H1 (cell line): Measurements from ENCODE around the gene ZNF490.

ENCODE experiments used
- CHD2 ChIP-seq: IDR thresholded peaks from 2 replicates; pipeline ENCODE4 v1.6.1; 2012; ENCODE audit warnings: low read length, improper control_type of control experiment
- CREB1 ChIP-seq: IDR thresholded peaks from 2 replicates; pipeline ENCODE4 v1.6.1; 2012; ENCODE audit warnings: inconsistent platforms
- HDAC2 ChIP-seq, 2 experiments: fragments of 300-600 bp in 1 of 2; sonication (generic) in 1 of 2; IDR thresholded peaks; 2 replicates each; pipeline ENCODE4 v1.6.1; 2011 to 2012; ENCODE audit warnings: low read depth in 2 of 2, low read length in 2 of 2, mild to moderate bottlenecking in 2 of 2, moderate library complexity in 2 of 2, borderline replicate concordance in 1 of 2, inconsistent platforms in 1 of 2
- JUN ChIP-seq: IDR thresholded peaks from 2 replicates; pipeline ENCODE4 v1.6.1; 2011; ENCODE audit warnings: low read depth, mild to moderate bottlenecking, improper control_type of control experiment, low read length
- JUND ChIP-seq: IDR thresholded peaks from 2 replicates; pipeline ENCODE4 v1.6.1; 2011; ENCODE audit warnings: mild to moderate bottlenecking, improper control_type of control experiment, low read length
- MAFK ChIP-seq: IDR thresholded peaks from 2 replicates; pipeline ENCODE4 v1.6.1; 2012; ENCODE audit warnings: low read depth, mild to moderate bottlenecking, improper control_type of control experiment, low read length
- NRF1 ChIP-seq: IDR thresholded peaks from 2 replicates; pipeline ENCODE4 v1.6.1; 2011; ENCODE audit warnings: mild to moderate bottlenecking, low read depth, low read length, improper control_type of control experiment
- POLR2A ChIP-seq, 2 experiments: IDR thresholded peaks; 1 replicate in 1 of 2; 2 replicates in 1 of 2; pipeline ENCODE4 v1.6.1; 2011; ENCODE audit warnings: low read depth in 2 of 2, low read length in 2 of 2, mild to moderate bottlenecking in 2 of 2; ENCODE audit errors: control extremely low read depth in 1 of 2
- TAF1 ChIP-seq: IDR thresholded peaks from 2 replicates; pipeline ENCODE4 v1.6.1; 2011; ENCODE audit warnings: mild to moderate bottlenecking, low read depth, low read length
- TEAD4 ChIP-seq: IDR thresholded peaks from 2 replicates; pipeline ENCODE4 v1.6.1; 2012; ENCODE audit warnings: low read depth, low read length, inconsistent platforms, mixed read lengths
- YY1 ChIP-seq: IDR thresholded peaks from 2 replicates; pipeline ENCODE4 v1.6.1; 2011; ENCODE audit warnings: low read depth, mild to moderate bottlenecking, low read length
- TF ChIP-seq, protein P1 (sequence below): IDR thresholded peaks from 2 replicates; pipeline ENCODE4 v1.6.1; 2011; ENCODE audit warnings: low read length, improper control_type of control experiment
- TF ChIP-seq, protein P2 (sequence below), 3 experiments: IDR thresholded peaks; 1 replicate in 2 of 3; 2 replicates in 1 of 3; pipeline versions ENCODE4 v1.5.1 to v1.6.1; 2011; ENCODE audit warnings: low read length in 3 of 3, mild to moderate bottlenecking in 3 of 3, inconsistent platforms in 2 of 3, low read depth in 1 of 3, moderate library complexity in 1 of 3; ENCODE audit not compliant: insufficient read depth in 1 of 3; ENCODE audit errors: control extremely low read depth in 1 of 3
- TF ChIP-seq, protein P3 (sequence below): IDR thresholded peaks from 2 replicates; pipeline ENCODE4 v1.6.1; 2012; ENCODE audit warnings: inconsistent platforms

GRCh38 chr19:12603714-12604113, 6.9 kb downstream of the ZNF490 start:
- TF ChIP-seq POLR2A (IDR thresholded peaks at IDR 0.05; ENCODE audit: control extremely low read depth in 1 of 2, low read depth in 2 of 2, low read length in 2 of 2) (no peak), JUND (no peak), YY1 (no peak), CREB1 (no peak), TAF1 (no peak), TEAD4 (no peak), CHD2 (no peak), NRF1 (no peak), MAFK (no peak), JUN (no peak), HDAC2 (IDR thresholded peaks at IDR 0.05; ENCODE audit: borderline replicate concordance in 1 of 2, low read depth in 2 of 2, low read length in 2 of 2) (no peak)
- TF ChIP-seq, protein P1, sequence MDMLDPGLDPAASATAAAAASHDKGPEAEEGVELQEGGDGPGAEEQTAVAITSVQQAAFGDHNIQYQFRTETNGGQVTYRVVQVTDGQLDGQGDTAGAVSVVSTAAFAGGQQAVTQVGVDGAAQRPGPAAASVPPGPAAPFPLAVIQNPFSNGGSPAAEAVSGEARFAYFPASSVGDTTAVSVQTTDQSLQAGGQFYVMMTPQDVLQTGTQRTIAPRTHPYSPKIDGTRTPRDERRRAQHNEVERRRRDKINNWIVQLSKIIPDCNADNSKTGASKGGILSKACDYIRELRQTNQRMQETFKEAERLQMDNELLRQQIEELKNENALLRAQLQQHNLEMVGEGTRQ = no peak
- TF ChIP-seq, protein P2, sequence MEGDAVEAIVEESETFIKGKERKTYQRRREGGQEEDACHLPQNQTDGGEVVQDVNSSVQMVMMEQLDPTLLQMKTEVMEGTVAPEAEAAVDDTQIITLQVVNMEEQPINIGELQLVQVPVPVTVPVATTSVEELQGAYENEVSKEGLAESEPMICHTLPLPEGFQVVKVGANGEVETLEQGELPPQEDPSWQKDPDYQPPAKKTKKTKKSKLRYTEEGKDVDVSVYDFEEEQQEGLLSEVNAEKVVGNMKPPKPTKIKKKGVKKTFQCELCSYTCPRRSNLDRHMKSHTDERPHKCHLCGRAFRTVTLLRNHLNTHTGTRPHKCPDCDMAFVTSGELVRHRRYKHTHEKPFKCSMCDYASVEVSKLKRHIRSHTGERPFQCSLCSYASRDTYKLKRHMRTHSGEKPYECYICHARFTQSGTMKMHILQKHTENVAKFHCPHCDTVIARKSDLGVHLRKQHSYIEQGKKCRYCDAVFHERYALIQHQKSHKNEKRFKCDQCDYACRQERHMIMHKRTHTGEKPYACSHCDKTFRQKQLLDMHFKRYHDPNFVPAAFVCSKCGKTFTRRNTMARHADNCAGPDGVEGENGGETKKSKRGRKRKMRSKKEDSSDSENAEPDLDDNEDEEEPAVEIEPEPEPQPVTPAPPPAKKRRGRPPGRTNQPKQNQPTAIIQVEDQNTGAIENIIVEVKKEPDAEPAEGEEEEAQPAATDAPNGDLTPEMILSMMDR (IDR thresholded peaks at IDR 0.05; ENCODE audit: control extremely low read depth in 1 of 3, insufficient read depth in 1 of 3, low read depth in 1 of 3, low read length in 3 of 3) = no peak
- TF ChIP-seq, protein P3, sequence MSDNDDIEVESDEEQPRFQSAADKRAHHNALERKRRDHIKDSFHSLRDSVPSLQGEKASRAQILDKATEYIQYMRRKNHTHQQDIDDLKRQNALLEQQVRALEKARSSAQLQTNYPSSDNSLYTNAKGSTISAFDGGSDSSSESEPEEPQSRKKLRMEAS = no peak
